Type B pancreatic cell (in vitro differentiated cells): ENCODE measurements around the gene OR52A5. TPM values are rescaled to one million over a fixed set of nuclear protein-coding genes. Genes with fewer than 3 reads are reported as not detected.

Source experiments
- DNase-seq: peaks from one replicate; pipeline ENCODE4 v3.0.0; 2021; ENCODE audit warnings: mixed read lengths; ENCODE audit not compliant: unreplicated experiment; ENCODE audit errors: extremely low spot score
- H3K27ac Mint-ChIP-seq: 2 replicates; pipeline ENCODE4 v1.8.0; 2021; ENCODE audit warnings: mild to moderate bottlenecking, mixed read lengths
- H3K27me3 Mint-ChIP-seq: 2 replicates; pipeline ENCODE4 v1.8.0; 2021; ENCODE audit warnings: mixed read lengths
- H3K36me3 Mint-ChIP-seq: 2 replicates; pipeline ENCODE4 v1.8.0; 2021; ENCODE audit warnings: mixed read lengths
- H3K4me1 Mint-ChIP-seq: one replicate; pipeline ENCODE4 v1.8.0; 2021; ENCODE audit warnings: mixed read lengths; ENCODE audit not compliant: unreplicated experiment
- H3K4me3 Mint-ChIP-seq: 2 replicates; pipeline ENCODE4 v1.8.0; 2021; ENCODE audit warnings: mild to moderate bottlenecking, mixed read lengths
- H3K9me3 Mint-ChIP-seq: 2 replicates; pipeline ENCODE4 v1.8.0; 2021; ENCODE audit warnings: mixed read lengths
- total RNA-seq: library from RNA; stranded (reverse); gene quantifications from 2 replicates; pipeline ENCODE4 v1.2.1, GENCODE V29; 2021; ENCODE audit warnings: low replicate concordance
- TF ChIP-seq, protein P1 (sequence below): fragments of 200-600 bp; sonication (generic); conservative IDR thresholded peaks from 2 replicates; pipeline ENCODE4 v1.5.0; 2021; ENCODE audit warnings: antibody characterized with exemption, mild to moderate bottlenecking

Gene OR52A5
- total RNA-seq, 1 donor from 2014 or later, result not detected

- DNase-seq, result no peak
- H3K4me3 Mint-ChIP-seq, result no peak overlapping the region
- H3K36me3 Mint-ChIP-seq, result no peaks in the 10 kb centered on the region
- H3K27me3 Mint-ChIP-seq, result no peaks in the 10 kb centered on the region
- H3K27ac Mint-ChIP-seq, result no peak overlapping the region
- no peaks in the 10 kb centered on the region for H3K4me1 Mint-ChIP-seq
- H3K9me3 Mint-ChIP-seq, result no peaks in the 10 kb centered on the region
- TF ChIP-seq, protein P1, sequence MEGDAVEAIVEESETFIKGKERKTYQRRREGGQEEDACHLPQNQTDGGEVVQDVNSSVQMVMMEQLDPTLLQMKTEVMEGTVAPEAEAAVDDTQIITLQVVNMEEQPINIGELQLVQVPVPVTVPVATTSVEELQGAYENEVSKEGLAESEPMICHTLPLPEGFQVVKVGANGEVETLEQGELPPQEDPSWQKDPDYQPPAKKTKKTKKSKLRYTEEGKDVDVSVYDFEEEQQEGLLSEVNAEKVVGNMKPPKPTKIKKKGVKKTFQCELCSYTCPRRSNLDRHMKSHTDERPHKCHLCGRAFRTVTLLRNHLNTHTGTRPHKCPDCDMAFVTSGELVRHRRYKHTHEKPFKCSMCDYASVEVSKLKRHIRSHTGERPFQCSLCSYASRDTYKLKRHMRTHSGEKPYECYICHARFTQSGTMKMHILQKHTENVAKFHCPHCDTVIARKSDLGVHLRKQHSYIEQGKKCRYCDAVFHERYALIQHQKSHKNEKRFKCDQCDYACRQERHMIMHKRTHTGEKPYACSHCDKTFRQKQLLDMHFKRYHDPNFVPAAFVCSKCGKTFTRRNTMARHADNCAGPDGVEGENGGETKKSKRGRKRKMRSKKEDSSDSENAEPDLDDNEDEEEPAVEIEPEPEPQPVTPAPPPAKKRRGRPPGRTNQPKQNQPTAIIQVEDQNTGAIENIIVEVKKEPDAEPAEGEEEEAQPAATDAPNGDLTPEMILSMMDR, result no peak
These were observed 42.1 kb downstream of the OR52A5 start for GRCh38 chr11:5096011-5096410.

- no peak overlapping the region for H3K4me3 Mint-ChIP-seq
- no peaks in the 10 kb centered on the region for H3K36me3 Mint-ChIP-seq
- no peak overlapping the region for H3K27ac Mint-ChIP-seq
- TF ChIP-seq, protein P1, result no peak
- DNase-seq, result no peak
- peaks cover 4% of the 10 kb centered on the region for H3K27me3 Mint-ChIP-seq
- no peaks in the 10 kb centered on the region for H3K9me3 Mint-ChIP-seq
- H3K4me1 Mint-ChIP-seq, result no peaks in the 10 kb centered on the region
These were observed 45.2 kb downstream of the OR52A5 start for GRCh38 chr11:5092821-5093585.

DNA sequence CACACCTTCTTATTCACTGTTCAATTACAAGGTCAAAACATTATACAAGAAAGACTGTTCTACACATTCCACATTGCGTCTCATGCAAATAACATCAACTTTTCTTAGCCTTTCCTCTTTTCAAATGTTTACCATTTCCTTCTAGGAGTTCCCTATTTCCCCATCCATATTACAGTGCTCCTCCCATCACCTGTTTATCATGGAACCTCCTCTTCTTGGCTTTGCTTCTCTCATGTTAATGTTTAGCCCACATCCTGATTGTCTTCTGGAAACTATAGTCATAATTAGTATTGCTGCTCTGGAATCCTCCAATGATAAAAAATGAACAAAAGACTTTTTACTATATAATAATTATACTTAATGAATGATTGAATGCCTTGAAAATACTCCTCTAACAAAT, 47.5 kb downstream of the OR52A5 start:
- Mint-ChIP-seq H3K4me1 (no peaks in the 10 kb centered on the region), H3K9me3 (no peaks in the 10 kb centered on the region), H3K27me3 (peaks cover 4% of the 10 kb centered on the region), H3K27ac (no peak overlapping the region), H3K4me3 (no peak overlapping the region), H3K36me3 (no peaks in the 10 kb centered on the region)
- no peak for DNase-seq
- TF ChIP-seq, protein P1, result no peak

DNA sequence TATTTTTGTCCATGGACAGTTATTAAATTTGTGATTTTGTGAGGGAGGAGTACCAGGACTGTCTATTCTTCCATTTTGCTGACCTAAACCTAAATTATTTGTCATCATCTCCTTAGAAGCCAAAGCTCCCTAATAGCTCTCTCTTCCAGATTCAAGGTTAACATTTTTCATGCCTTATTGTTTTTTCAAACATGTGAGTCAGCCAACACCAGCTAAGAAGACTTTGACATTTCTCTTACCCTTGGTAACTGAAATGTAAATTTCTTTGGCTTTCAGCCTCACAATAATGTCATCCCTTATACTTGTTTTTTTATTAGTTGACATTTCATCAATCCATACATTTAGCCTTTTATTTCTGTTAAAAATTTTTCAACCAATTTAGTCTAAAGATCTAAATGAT, 49.6 kb downstream of the OR52A5 start:
- H3K4me1 Mint-ChIP-seq, result no peaks in the 10 kb centered on the region
- TF ChIP-seq, protein P1, result no peak
- no peak overlapping the region for H3K4me3 Mint-ChIP-seq
- no peaks in the 10 kb centered on the region for H3K36me3 Mint-ChIP-seq
- no peaks in the 10 kb centered on the region for H3K9me3 Mint-ChIP-seq
- H3K27me3 Mint-ChIP-seq, result peaks cover 4% of the 10 kb centered on the region
- no peak overlapping the region for H3K27ac Mint-ChIP-seq
- DNase-seq, result no peak

DNA sequence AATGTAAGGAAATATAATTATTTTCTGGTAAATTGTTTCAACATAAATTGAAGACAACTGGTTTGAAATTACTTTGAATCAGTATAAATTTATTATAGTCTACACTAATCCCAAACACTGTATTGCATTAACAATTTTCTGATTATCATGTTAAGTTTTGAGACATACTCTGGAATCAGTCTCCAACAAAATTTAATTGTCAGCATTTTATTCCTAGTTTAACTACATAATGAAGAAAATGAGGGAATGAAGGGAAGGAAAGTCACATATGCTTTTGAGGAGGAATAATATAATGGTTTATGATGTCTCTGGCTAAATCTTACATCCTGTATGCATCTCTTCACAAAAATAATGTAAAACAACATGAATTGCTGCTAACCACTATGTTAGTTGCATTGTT, 54.6 kb downstream of the OR52A5 start:
- TF ChIP-seq, protein P1, result no peak
- H3K4me1 Mint-ChIP-seq, result no peaks in the 10 kb centered on the region
- DNase-seq, result no peak
- no peaks in the 10 kb centered on the region for H3K9me3 Mint-ChIP-seq
- H3K36me3 Mint-ChIP-seq, result no peaks in the 10 kb centered on the region
- H3K4me3 Mint-ChIP-seq, result no peak overlapping the region
- no peak overlapping the region for H3K27ac Mint-ChIP-seq
- H3K27me3 Mint-ChIP-seq, result no peaks in the 10 kb centered on the region
